Upper lobe of left lung (tissue), 4 donors: ENCODE data around the gene TPRG1.

ENCODE experiments used
- CTCF ChIP-seq, 6 experiments: fragments of 450-650 bp in 4 of 6; fragments of 200-600 bp in 2 of 6; sonication (generic) in 2 of 6; IDR thresholded peaks; one replicate each; pipeline ENCODE4 v1.5.1; 2016 to 2019; ENCODE audit warnings: antibody characterized with exemption in 6 of 6
- EP300 ChIP-seq, 4 donors: sonication (generic); formaldehyde crosslinking; IDR thresholded peaks; one replicate each; pipeline ENCODE4 v1.5.1; 2017; ENCODE audit warnings: antibody characterized with exemption in 4 of 4, control low read depth in 2 of 4
- POLR2A ChIP-seq, 4 donors: fragments of 450-650 bp; IDR thresholded peaks; one replicate each; pipeline ENCODE4 v1.5.1; 2016 to 2017; ENCODE audit warnings: antibody characterized with exemption in 4 of 4, mild to moderate bottlenecking in 2 of 4
- POLR2AphosphoS5 ChIP-seq, 2 donors: sonication (generic); formaldehyde crosslinking; IDR thresholded peaks; one replicate each; pipeline ENCODE4 v1.5.1; 2017; ENCODE audit warnings: antibody characterized with exemption in 2 of 2

- TF ChIP-seq EP300 (IDR thresholded peaks at IDR 0.05), result no peak
- TF ChIP-seq CTCF (IDR thresholded peaks at IDR 0.05), result no peak
- TF ChIP-seq POLR2AphosphoS5 (IDR thresholded peaks at IDR 0.05), result no peak
- no peak for TF ChIP-seq POLR2A (IDR thresholded peaks at IDR 0.05)
Observed at GRCh38 chr3:189172668-189173419, 1.1 kb downstream of the TPRG1 start.
